Gastrocnemius medialis (tissue), 4 donors: ENCODE results near the gene FPGS.
"Not testable (repeated sequence)": the region's sequence is repeated elsewhere in the genome, so short reads cannot be mapped to it uniquely, and the experiment has no call there.

Source experiments
- POLR2A ChIP-seq, 2 donors: fragments of 450-650 bp; IDR thresholded peaks; one replicate each; pipeline ENCODE4 v1.6.1; 2017; ENCODE audit warnings: antibody characterized with exemption in 2 of 2, mild to moderate bottlenecking in 2 of 2, moderate library complexity in 2 of 2
- TF ChIP-seq, protein P1 (sequence below), 5 experiments: fragments of 450-650 bp in 3 of 5; fragments of 200-600 bp in 2 of 5; sonication (generic) in 2 of 5; IDR thresholded peaks in 4 of 5; conservative IDR thresholded peaks in 1 of 5; 1 replicate in 4 of 5; 2 replicates in 1 of 5; pipeline ENCODE4 v1.5.1; 2016 to 2019; ENCODE audit warnings: antibody characterized with exemption in 5 of 5, mild to moderate bottlenecking in 3 of 5, moderate library complexity in 3 of 5

GRCh38 chr9:127756776-127757175 is 45.9 kb upstream of the FPGS start:
- TF ChIP-seq POLR2A (IDR thresholded peaks at IDR 0.05), result not testable (repeated sequence)
- TF ChIP-seq, protein P1, sequence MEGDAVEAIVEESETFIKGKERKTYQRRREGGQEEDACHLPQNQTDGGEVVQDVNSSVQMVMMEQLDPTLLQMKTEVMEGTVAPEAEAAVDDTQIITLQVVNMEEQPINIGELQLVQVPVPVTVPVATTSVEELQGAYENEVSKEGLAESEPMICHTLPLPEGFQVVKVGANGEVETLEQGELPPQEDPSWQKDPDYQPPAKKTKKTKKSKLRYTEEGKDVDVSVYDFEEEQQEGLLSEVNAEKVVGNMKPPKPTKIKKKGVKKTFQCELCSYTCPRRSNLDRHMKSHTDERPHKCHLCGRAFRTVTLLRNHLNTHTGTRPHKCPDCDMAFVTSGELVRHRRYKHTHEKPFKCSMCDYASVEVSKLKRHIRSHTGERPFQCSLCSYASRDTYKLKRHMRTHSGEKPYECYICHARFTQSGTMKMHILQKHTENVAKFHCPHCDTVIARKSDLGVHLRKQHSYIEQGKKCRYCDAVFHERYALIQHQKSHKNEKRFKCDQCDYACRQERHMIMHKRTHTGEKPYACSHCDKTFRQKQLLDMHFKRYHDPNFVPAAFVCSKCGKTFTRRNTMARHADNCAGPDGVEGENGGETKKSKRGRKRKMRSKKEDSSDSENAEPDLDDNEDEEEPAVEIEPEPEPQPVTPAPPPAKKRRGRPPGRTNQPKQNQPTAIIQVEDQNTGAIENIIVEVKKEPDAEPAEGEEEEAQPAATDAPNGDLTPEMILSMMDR (IDR thresholded peaks at IDR 0.05 in 4 of 5, conservative IDR thresholded peaks at IDR 0.05 in 1 of 5), result not testable (repeated sequence)
